ENCODE data around the gene IQCH.

DNA sequence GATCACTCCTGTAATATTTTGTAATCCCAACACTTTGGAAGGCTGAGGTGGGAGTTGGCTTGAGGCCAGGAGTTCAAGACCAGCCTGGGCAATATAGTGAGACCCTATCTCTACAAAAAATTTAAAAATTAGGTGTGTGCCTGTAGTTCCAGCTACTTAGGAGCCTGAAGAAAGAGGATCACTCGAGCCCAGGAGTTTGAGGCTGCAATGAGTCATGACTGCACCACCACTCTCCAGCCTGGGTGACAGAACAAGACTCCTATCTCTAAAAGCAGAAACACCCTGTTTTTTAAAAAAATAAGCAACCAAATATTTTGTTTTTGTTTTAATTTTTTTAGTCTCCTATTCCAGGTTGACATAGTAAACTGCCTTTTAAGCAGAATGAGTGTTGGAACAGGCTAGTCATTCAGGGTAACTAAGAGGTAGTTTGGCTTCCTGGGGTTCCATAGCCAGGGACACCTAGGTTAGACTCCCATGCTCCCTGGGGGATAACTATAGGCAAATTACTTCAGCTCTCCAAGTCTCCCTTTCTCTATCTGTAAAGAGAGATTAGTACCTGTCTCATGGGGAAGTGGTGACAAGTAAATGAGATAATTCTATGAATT is 151.8 kb downstream of the IQCH start:
- TF ChIP-seq POLR2A (IDR thresholded peaks at IDR 0.05): no peak
- TF ChIP-seq, protein P1, sequence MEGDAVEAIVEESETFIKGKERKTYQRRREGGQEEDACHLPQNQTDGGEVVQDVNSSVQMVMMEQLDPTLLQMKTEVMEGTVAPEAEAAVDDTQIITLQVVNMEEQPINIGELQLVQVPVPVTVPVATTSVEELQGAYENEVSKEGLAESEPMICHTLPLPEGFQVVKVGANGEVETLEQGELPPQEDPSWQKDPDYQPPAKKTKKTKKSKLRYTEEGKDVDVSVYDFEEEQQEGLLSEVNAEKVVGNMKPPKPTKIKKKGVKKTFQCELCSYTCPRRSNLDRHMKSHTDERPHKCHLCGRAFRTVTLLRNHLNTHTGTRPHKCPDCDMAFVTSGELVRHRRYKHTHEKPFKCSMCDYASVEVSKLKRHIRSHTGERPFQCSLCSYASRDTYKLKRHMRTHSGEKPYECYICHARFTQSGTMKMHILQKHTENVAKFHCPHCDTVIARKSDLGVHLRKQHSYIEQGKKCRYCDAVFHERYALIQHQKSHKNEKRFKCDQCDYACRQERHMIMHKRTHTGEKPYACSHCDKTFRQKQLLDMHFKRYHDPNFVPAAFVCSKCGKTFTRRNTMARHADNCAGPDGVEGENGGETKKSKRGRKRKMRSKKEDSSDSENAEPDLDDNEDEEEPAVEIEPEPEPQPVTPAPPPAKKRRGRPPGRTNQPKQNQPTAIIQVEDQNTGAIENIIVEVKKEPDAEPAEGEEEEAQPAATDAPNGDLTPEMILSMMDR (IDR thresholded peaks at IDR 0.05): no peak

Measured in thyroid gland (tissue), 4 donors.